Mesangial cell (primary cell): ENCODE data around the gene ASB14. TPM values are rescaled to one million over a fixed set of nuclear protein-coding genes. Genes with fewer than 3 reads are reported as not detected.

Experiments used
- total RNA-seq: library from RNA; depleted of rRNA; stranded (reverse); fragments of >200 nt; gene quantifications from 2 replicates; pipeline ENCODE4 v1.2.3, GENCODE V29; 2015

Gene ASB14
- total RNA-seq, result not detected in 2 replicates

DNA sequence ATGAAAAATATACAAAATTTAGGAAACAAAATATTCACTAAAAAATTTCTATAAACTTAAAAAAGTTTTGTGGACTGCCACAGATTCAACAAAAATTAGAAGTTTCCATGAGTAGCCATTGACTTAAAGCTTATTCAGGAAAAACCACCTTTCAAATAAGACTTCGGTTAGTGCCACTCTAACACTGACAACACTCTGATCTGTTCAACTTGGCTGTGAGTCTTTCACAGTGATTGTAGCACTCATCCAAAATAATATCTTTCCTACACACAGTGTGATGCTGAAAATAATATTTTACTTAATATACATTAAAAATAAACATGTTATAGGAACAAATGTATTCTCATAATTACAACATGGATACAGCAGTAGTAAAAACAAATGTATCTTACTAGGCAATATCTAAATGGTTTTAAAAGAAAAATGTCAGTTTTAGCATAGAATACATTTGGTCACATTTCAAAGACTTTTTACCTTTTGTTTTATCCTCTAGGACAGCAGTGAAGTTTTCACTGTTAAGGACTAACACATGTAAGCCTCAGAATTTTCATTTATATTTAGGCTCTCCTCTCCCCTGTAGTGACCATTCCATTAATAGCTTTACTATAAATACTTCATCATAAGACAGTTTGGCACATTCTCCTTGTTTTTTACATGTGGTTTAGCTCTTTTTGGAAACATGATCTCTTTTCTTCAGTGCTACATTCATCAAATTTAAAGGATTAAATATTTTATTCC is at the start of gene ASB14:
TSS of gene ASB14 (minus strand) at position 527 of the 738 bp plus-strand sequence. CDS start 652 bp downstream, outside the sequence.

DNA sequence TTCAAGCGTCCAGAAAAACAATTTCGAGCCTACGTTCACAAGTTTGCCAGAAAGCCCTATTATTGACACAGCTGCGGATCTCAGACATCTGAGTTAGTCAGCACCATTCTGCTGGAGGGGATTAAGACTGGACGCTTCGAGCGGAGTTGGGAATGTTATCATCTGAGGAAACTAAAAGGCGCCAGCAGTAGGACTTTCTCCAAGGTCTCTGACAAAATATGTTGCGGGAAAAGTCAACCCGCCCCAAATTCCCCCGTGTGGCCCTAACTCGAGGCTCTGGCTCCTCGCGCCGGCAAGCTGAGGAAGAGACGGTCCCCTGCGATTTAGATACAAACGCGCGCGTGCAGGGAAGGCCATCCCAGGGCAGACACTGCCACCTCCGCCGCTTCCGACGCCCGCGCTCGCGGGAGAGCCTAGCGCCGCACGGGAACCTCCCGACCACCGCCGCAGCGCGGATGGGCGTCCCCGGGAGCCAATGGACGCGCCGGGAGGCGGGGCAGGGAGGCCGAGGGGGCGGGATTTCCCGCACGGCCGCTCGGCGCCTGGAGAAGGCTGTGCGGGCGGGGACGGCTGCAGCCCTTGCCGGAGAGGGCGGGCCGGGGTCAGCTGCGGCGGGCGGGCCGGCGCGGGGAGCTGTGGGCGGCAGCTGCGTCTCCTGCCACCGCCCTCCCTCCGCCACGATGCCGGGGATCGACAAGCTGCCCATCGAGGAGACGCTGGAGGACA is 65.1 kb downstream of the ASB14 start, which contains the start of gene APPL1:
TSS of gene APPL1 (plus strand) at position 526 of the 726 bp plus-strand sequence. CDS start at position 681, 155 bp downstream.

Other genes with a start within 250 kb of the ASB14 start
- gene SPATA12, start 232.0 kb downstream of the ASB14 start, total RNA-seq, result 0.13 and 0.16 TPM in 2 replicates
- 12.9 and 31.3 TPM in 2 replicates for gene IL17RD, start 127.3 kb downstream of the ASB14 start, total RNA-seq
- 1.0 and 2.6 TPM in 2 replicates for gene HESX1, start 92.7 kb downstream of the ASB14 start, total RNA-seq
- gene APPL1, start 65.0 kb downstream of the ASB14 start, total RNA-seq, result 25.1 and 25.4 TPM in 2 replicates